Panc1 (cell line): ENCODE data around the gene WDR27.

Experiments
- POLR2AphosphoS5 ChIP-seq: IDR thresholded peaks from 2 replicates; pipeline ENCODE4 v1.6.1; 2012; ENCODE audit warnings: mild to moderate bottlenecking, low read depth, low read length, moderate library complexity
- SIN3A ChIP-seq: IDR thresholded peaks from 2 replicates; pipeline ENCODE4 v1.6.1; 2012; ENCODE audit warnings: low read depth, mild to moderate bottlenecking, low read length, moderate library complexity, borderline replicate concordance; ENCODE audit not compliant: insufficient read depth
- TCF7L2 ChIP-seq: IDR thresholded peaks from 2 replicates; pipeline ENCODE4 v1.6.1; 2011; ENCODE audit warnings: mild to moderate bottlenecking, low read depth, low read length, inconsistent platforms
- TF ChIP-seq, protein P1 (sequence below): fragments of 450-650 bp; IDR thresholded peaks from 2 replicates; pipeline ENCODE4 v1.5.1; 2017; ENCODE audit warnings: mild to moderate bottlenecking
- TF ChIP-seq, protein P2 (sequence below), 2 experiments: IDR thresholded peaks; 2 replicates each; pipeline ENCODE4 v1.6.1; 2011 to 2012; ENCODE audit warnings: low read depth in 2 of 2, control low read depth in 1 of 2, low read length in 1 of 2, mild to moderate bottlenecking in 1 of 2, moderate library complexity in 1 of 2; ENCODE audit not compliant: insufficient read depth in 1 of 2

DNA sequence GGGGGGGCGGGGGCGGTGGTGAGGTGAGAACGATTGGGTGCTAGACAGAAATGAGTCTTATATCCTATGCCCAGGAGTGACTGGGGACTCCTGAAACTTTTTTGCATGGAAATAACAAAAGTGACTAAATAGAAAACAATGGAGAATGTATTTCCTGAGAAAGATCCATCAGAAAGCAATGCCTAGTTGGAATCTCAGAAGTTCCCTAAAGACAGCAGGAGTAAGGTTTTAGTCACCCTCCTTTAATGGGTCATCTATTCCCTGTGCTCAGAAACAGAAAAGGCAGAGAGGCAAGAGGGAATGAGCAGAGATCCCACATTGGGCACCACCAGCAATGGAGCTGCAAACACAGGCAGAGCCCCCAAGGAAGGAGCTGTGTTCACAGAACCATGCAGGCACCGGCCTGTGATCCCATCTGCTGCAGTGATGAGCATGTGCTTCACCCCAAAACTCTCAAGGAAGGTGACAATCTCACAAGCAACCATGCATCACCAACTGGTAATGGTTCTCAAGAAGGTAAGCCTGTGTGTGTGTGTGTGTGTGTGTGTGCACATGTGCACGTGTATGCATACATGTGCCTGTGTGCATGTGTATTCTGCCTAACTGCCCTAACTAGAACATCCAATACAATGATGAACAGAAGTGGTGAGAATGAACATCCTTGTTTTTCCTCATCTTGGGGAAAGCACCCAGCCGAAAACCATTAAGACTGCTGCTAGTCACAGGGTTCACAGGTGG, 168.4 kb downstream of the WDR27 start:
- TF ChIP-seq, protein P1, sequence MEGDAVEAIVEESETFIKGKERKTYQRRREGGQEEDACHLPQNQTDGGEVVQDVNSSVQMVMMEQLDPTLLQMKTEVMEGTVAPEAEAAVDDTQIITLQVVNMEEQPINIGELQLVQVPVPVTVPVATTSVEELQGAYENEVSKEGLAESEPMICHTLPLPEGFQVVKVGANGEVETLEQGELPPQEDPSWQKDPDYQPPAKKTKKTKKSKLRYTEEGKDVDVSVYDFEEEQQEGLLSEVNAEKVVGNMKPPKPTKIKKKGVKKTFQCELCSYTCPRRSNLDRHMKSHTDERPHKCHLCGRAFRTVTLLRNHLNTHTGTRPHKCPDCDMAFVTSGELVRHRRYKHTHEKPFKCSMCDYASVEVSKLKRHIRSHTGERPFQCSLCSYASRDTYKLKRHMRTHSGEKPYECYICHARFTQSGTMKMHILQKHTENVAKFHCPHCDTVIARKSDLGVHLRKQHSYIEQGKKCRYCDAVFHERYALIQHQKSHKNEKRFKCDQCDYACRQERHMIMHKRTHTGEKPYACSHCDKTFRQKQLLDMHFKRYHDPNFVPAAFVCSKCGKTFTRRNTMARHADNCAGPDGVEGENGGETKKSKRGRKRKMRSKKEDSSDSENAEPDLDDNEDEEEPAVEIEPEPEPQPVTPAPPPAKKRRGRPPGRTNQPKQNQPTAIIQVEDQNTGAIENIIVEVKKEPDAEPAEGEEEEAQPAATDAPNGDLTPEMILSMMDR = no peak
- TF ChIP-seq, protein P2, sequence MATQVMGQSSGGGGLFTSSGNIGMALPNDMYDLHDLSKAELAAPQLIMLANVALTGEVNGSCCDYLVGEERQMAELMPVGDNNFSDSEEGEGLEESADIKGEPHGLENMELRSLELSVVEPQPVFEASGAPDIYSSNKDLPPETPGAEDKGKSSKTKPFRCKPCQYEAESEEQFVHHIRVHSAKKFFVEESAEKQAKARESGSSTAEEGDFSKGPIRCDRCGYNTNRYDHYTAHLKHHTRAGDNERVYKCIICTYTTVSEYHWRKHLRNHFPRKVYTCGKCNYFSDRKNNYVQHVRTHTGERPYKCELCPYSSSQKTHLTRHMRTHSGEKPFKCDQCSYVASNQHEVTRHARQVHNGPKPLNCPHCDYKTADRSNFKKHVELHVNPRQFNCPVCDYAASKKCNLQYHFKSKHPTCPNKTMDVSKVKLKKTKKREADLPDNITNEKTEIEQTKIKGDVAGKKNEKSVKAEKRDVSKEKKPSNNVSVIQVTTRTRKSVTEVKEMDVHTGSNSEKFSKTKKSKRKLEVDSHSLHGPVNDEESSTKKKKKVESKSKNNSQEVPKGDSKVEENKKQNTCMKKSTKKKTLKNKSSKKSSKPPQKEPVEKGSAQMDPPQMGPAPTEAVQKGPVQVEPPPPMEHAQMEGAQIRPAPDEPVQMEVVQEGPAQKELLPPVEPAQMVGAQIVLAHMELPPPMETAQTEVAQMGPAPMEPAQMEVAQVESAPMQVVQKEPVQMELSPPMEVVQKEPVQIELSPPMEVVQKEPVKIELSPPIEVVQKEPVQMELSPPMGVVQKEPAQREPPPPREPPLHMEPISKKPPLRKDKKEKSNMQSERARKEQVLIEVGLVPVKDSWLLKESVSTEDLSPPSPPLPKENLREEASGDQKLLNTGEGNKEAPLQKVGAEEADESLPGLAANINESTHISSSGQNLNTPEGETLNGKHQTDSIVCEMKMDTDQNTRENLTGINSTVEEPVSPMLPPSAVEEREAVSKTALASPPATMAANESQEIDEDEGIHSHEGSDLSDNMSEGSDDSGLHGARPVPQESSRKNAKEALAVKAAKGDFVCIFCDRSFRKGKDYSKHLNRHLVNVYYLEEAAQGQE (IDR thresholded peaks at IDR 0.05; ENCODE audit: insufficient read depth in 1 of 2, low read depth in 2 of 2, low read length in 1 of 2) = no peak
- TF ChIP-seq POLR2AphosphoS5 (no peak), TCF7L2 (no peak), SIN3A (no peak)
